Stomach (tissue), 9 donors: ENCODE results near the gene RASA1. TPM values are rescaled to one million over a fixed set of nuclear protein-coding genes. Genes with fewer than 3 reads are reported as not detected.
"Not testable (repeated sequence)": the region's sequence is repeated elsewhere in the genome, so short reads cannot be mapped to it uniquely, and the experiment has no call there.

Experiments used
- DNase-seq, 2 donors: peaks; one replicate each; pipeline versions ENCODE4 v3.0.0 to v3.0.0-alpha.2; 2013 to 2019
- H3K27ac ChIP-seq, 5 donors: fragments of 200-600 bp in 4 of 5; sonication (generic) in 4 of 5; one replicate each; pipeline ENCODE4 v1.5.1; 2013 to 2019; ENCODE audit warnings: mild to moderate bottlenecking in 1 of 5, moderate library complexity in 1 of 5
- H3K27me3 ChIP-seq, 3 donors: fragments of 200-600 bp; sonication (generic); one replicate each; pipeline ENCODE4 v1.5.1; 2017 to 2019; ENCODE audit warnings: mixed run types in 1 of 3
- H3K36me3 ChIP-seq, 4 donors: fragments of 200-600 bp; sonication (generic); 1 replicate in 3 of 4; 2 replicates in 1 of 4; pipeline ENCODE4 v1.5.1; 2016 to 2019
- H3K4me1 ChIP-seq, 4 donors: fragments of 200-600 bp; sonication (generic); one replicate each; pipeline ENCODE4 v1.5.1; 2016 to 2019
- H3K4me3 ChIP-seq, 4 donors: fragments of 200-600 bp; sonication (generic) in 3 of 4; one replicate each; pipeline ENCODE4 v1.5.1; 2016 to 2019; ENCODE audit warnings: mild to moderate bottlenecking in 1 of 4
- H3K9me3 ChIP-seq, 4 donors: fragments of 200-600 bp; sonication (generic); one replicate each; pipeline ENCODE4 v1.5.1; 2016 to 2019
- CTCF ChIP-seq, 7 experiments: fragments of 450-650 bp in 4 of 7; fragments of 200-600 bp in 3 of 7; sonication (generic) in 3 of 7; IDR thresholded peaks; one replicate each; pipeline ENCODE4 v1.5.1; 2016 to 2019; ENCODE audit warnings: antibody characterized with exemption in 7 of 7, control low read depth in 2 of 7, mild to moderate bottlenecking in 1 of 7
- EP300 ChIP-seq: sonication (generic); formaldehyde crosslinking; IDR thresholded peaks from one replicate; pipeline ENCODE4 v1.6.1; 2017; ENCODE audit warnings: antibody characterized with exemption
- POLR2A ChIP-seq, 4 donors: fragments of 450-650 bp; IDR thresholded peaks; one replicate each; pipeline ENCODE4 v1.6.1; 2016; ENCODE audit warnings: antibody characterized with exemption in 4 of 4, control low read depth in 2 of 4, mild to moderate bottlenecking in 1 of 4, moderate library complexity in 1 of 4
- POLR2AphosphoS5 ChIP-seq, 3 donors: sonication (generic); formaldehyde crosslinking; IDR thresholded peaks; one replicate each; pipeline ENCODE4 v1.6.1; 2016; ENCODE audit warnings: antibody characterized with exemption in 3 of 3
- WGBS, 5 donors: extraction: QIAGEN DNeasy Blood & Tissue Kit in 3 of 5; methylation state at CpG; one replicate each; pipeline versions ENCODE4 v1.1.5 to v1.1.7; 2013 to 2018; 5-methylcytosine and 5-hydroxymethylcytosine counted together
- intact Hi-C: fragments of 100-400 bp; cut with DNase I; formaldehyde crosslinking; loops from one replicate; pipeline ENCODE4 v1.15.1; 2023; ENCODE audit warnings: low total_unique reads
- polyA plus RNA-seq, 3 donors: library from polyadenylated mRNA; stranded (reverse); fragments of 200-250 nt; gene quantifications; one replicate each; pipeline ENCODE4 v1.2.3, GENCODE V29; 2013
- total RNA-seq, 5 donors: library from RNA; depleted of rRNA; stranded (reverse); fragments of >200 nt; gene quantifications; one replicate each; pipeline versions ENCODE4 v1.1.0 to v1.2.3, GENCODE V29; 2014 to 2016
- donor health status: healthy with polysubstance abuse.
- donor health status: Bipolar disorder and iron deficiency.
- donor health status: healthy.

RASA1 gene
- total and polyA plus RNA-seq, 8 donors, result 7.3 to 89.3 (median 19.1) TPM

GRCh38 chr5:87268970-87269377 is 1.3 kb downstream of the RASA1 start:
- Histone ChIP-seq H3K4me3 (peak overlapping the region; percentile 71 to 97 (median 86)), H3K36me3 (no peaks in the 10 kb centered on the region), H3K9me3 (no peaks in the 10 kb centered on the region), H3K4me1 (peaks cover 15 to 48% (median 30%) of the 10 kb centered on the region in 4 donors), H3K27ac (peak overlapping the region; percentile 91 to 94 (median 93)), H3K27me3 (no peaks in the 10 kb centered on the region)
- DNase-seq, result no peak
- intact Hi-C loops, result no loop called here
- TF ChIP-seq POLR2A (IDR thresholded peaks at IDR 0.05), result no peak
- no peak for TF ChIP-seq POLR2AphosphoS5 (IDR thresholded peaks at IDR 0.05)
- no peak for TF ChIP-seq CTCF (IDR thresholded peaks at IDR 0.05)
- TF ChIP-seq EP300, result no peak
- 2 to 8% (median 3%) methylated on average over 4 of the region's 4 CpGs for WGBS, 5 donors

GRCh38 chr5:87270888-87271287 is 3.2 kb downstream of the RASA1 start:
- H3K9me3 ChIP-seq, intact Hi-C loops, DNase-seq, H3K36me3 ChIP-seq, H3K27me3 ChIP-seq, H3K4me3 ChIP-seq, H3K27ac ChIP-seq: not testable (repeated sequence)
- WGBS, 5 donors, result 97 to 98% (median 97%) methylated on average over 17 of the region's 17 CpGs
- peaks cover 18 to 65% (median 36%) of the 10 kb centered on the region in 4 donors for H3K4me1 ChIP-seq

- no peaks in the 10 kb centered on the region for H3K27me3 ChIP-seq
- DNase-seq, result no peak
- WGBS, 5 donors, result 88 to 95% (median 93%) methylated on average over 1 of the region's 1 CpG
- intact Hi-C loops, result no loop called here
- H3K4me1 ChIP-seq, result peaks cover 5 to 44% (median 21%) of the 10 kb centered on the region in 4 donors
- no peaks in the 10 kb centered on the region for H3K9me3 ChIP-seq
- no peak overlapping the region for H3K27ac ChIP-seq
- H3K36me3 ChIP-seq, result peaks cover 0 to 4% (median 0%) of the 10 kb centered on the region in 4 donors
- H3K4me3 ChIP-seq, result no peak overlapping the region
- TF ChIP-seq EP300, result no peak
Measured at GRCh38 chr5:87276655-87277054, 9.0 kb downstream of the RASA1 start.

GRCh38 chr5:87277279-87277835 is 9.7 kb downstream of the RASA1 start:
- WGBS, 5 donors, result 91 to 97% (median 93%) methylated on average over 2 of the region's 2 CpGs
- H3K36me3 ChIP-seq, result peaks cover 0 to 4% (median 0%) of the 10 kb centered on the region in 4 donors
- no peaks in the 10 kb centered on the region for H3K9me3 ChIP-seq
- no peak overlapping the region for H3K4me3 ChIP-seq
- H3K27ac ChIP-seq, result no peak overlapping the region
- H3K4me1 ChIP-seq, result peaks cover 5 to 39% (median 18%) of the 10 kb centered on the region in 4 donors
- intact Hi-C loops, result no loop called here
- H3K27me3 ChIP-seq, result no peaks in the 10 kb centered on the region
- no peak for DNase-seq
- TF ChIP-seq CTCF (IDR thresholded peaks at IDR 0.05), result no peak
- no peak for TF ChIP-seq POLR2A (IDR thresholded peaks at IDR 0.05)
- TF ChIP-seq EP300, result no peak
- TF ChIP-seq POLR2AphosphoS5 (IDR thresholded peaks at IDR 0.05), result no peak

- no peak for TF ChIP-seq POLR2AphosphoS5 (IDR thresholded peaks at IDR 0.05)
- no peak for TF ChIP-seq CTCF (IDR thresholded peaks at IDR 0.05)
- TF ChIP-seq EP300, result no peak
- no peak for TF ChIP-seq POLR2A (IDR thresholded peaks at IDR 0.05)
- 95 to 100% (median 98%) methylated on average over 4 of the region's 4 CpGs for WGBS, 5 donors
- intact Hi-C loops, result no loop called here
- H3K9me3 ChIP-seq, result no peaks in the 10 kb centered on the region
- no peak for DNase-seq
- no peak overlapping the region for H3K4me3 ChIP-seq
- H3K27me3 ChIP-seq, result no peaks in the 10 kb centered on the region
- H3K36me3 ChIP-seq, result peaks cover 0 to 4% (median 0%) of the 10 kb centered on the region in 4 donors
- no peak overlapping the region for H3K27ac ChIP-seq
- peaks cover 5 to 30% (median 16%) of the 10 kb centered on the region in 4 donors for H3K4me1 ChIP-seq
Measured at GRCh38 chr5:87278590-87279100, 11.0 kb downstream of the RASA1 start.
